ENCODE data around the gene PRDX3.

Gene PRDX3

DNA sequence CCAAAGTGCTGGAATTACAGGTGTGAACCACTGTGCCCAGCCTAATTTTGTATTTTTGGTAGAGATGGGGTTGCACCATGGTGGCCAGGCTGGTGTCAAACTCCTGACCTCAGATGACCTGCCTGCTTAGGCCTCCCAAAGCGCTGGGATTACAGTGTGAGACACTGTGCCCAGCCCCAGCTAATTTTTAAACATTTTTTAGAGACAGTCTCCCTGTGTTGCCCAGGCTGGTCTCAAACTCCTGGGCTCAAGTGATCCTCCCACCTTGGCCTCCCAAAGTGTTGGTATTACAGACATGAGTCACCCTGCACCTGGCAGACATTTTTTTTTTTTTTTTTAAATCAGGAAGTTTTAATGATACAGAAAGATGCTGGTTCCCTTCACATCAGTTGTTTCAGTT lies 59.2 kb downstream of the PRDX3 start:
- peak; percentile 48 for DNase-seq

DNA sequence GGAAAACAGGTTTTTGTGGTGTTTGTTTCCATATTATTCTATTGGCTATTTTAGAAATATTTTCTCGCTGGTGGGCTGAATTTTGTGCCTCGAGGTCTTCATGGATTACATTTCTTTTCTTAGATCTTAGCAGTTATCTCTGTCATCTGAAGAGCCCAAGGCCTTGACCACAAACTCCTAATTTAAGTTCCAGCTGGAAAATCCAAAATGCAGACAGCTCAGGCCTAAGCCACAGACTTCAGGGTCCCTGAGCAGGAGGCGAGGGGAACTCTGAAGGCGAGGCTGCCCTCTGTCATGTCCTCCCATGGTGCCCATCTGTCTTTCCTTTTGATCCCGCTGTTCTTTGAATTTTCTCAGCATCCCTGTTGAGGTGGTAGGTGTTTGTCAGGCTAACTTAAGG lies 60.4 kb downstream of the PRDX3 start:
- no peak for DNase-seq

Data from DMS53 (cell line).